ES-I3 (cell line): ENCODE data around the gene CNN2.
"Not testable (repeated sequence)": the region's sequence is repeated elsewhere in the genome, so short reads cannot be mapped to it uniquely, and the experiment has no call there.

Experiments
- H3K36me3 ChIP-seq: 2 replicates; pipeline ENCODE4 v1.6.1; 2013; ENCODE audit warnings: mild to moderate bottlenecking, low read length, control low read depth, moderate library complexity; ENCODE audit not compliant: insufficient read depth
- H3K4me1 ChIP-seq: 2 replicates; pipeline ENCODE4 v1.6.1; 2013; ENCODE audit warnings: mild to moderate bottlenecking, control low read depth, low read length; ENCODE audit not compliant: insufficient read depth
- H3K9ac ChIP-seq: 2 replicates; pipeline ENCODE4 v1.6.1; 2013; ENCODE audit warnings: low read depth, mild to moderate bottlenecking, low read length, moderate library complexity
- H3K9me3 ChIP-seq: 2 replicates; pipeline ENCODE4 v1.6.1; 2013; ENCODE audit warnings: mild to moderate bottlenecking, low read length, moderate library complexity; ENCODE audit not compliant: control insufficient read depth, insufficient read depth

CNN2 gene

DNA sequence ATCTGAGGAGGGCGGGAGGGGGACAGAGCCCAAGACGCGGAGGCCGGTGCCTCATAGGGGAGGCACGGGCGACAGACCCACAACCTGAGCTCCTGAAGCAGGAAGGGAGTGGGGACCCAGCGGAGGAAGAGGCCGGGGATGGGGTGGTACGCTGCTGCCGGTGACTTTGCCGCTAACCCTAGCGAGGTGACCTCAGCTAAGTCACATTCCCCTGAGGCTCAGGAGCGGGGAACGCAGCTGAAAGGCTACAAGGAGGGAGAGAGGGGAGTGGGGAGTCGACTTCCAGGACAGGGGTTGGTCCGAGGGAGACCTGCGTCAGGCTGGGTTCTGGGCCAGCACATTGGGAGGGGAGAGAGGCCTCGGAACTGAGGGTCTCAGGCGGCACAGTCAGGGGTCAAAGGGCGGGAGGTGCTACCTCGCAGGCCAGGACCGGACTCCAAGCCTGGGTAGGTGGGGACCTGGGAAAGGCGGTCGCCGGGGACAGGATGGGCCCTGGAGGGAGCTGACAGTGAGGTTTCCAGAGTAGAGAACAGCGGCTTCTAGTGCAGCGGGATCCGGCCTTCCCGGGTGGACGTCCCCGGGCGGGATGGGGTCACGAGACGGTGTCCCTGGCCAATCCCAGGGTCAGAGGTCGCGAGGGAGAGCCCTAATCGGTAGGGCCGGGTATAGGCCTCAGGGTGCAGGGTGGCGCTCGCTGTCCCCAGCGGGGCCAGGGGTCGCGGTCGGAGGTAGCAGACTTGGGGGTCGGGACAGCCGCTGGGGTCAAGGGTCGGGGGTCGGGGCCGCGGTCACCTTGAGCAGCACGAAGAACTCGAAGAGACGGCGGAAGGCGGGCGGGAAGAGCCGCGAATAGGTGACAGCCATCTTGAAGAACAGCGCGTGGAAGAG is 6.2 kb upstream of the CNN2 start:
- Histone ChIP-seq H3K4me1 (peaks cover 22% of the 10 kb centered on the region), H3K9ac (peak overlapping the region; percentile 92), H3K9me3 (no peaks in the 10 kb centered on the region), H3K36me3 (no peaks in the 10 kb centered on the region)

DNA sequence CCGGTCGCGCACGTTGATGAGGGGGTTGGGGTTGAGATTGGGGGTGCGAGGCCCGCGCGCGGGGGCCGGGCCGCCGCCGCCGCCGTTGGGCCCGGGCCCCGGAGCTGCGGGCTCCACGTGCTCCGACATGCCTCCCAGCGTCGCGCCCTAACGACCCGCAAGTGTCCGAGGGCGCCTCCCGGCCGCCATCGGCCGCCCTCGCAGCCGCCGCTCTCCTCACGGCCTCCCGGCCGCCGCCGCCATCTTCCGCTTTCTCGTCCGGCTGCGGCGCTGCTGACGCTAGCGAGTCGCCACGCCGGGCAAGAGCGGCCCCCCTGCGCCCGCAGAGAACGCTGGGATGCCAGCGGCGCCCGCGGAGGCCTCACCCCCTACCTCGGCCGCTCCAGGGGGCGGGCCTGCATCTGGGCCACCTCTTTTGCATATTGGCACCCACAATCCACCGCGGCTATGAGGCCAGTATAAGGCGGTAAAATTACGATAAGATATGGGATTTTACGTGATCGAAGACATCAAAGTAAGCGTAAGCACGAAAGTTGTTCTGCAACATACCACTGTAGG is 5.5 kb upstream of the CNN2 start, which contains the start of gene TMEM259:
TMEM259 (minus strand) TSS at position 256 of the 558 bp plus-strand sequence; CDS start at position 129, 127 bp downstream.
- H3K36me3 ChIP-seq, result no peaks in the 10 kb centered on the region
- H3K9me3 ChIP-seq, result no peaks in the 10 kb centered on the region
- H3K9ac ChIP-seq, result peak within 1 kb of the TSS; percentile 92
- peaks cover 22% of the 10 kb centered on the region for H3K4me1 ChIP-seq

DNA sequence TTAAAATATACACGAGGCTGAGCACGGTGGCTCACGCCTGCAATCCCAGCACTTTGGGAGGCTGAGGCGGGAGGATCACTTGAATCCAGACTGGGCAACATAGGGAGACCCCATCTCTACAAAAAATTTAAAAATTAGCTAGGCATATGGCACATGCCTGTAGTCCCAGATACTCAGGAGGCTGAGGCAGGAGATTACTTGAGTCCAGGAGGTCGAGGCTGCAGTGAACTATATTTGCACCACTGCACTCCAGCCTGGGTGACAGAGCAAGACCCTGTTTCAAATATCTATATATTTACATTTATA is 2.6 kb upstream of the CNN2 start:
- not testable (repeated sequence) for H3K9me3 ChIP-seq, H3K4me1 ChIP-seq, H3K36me3 ChIP-seq, H3K9ac ChIP-seq

DNA sequence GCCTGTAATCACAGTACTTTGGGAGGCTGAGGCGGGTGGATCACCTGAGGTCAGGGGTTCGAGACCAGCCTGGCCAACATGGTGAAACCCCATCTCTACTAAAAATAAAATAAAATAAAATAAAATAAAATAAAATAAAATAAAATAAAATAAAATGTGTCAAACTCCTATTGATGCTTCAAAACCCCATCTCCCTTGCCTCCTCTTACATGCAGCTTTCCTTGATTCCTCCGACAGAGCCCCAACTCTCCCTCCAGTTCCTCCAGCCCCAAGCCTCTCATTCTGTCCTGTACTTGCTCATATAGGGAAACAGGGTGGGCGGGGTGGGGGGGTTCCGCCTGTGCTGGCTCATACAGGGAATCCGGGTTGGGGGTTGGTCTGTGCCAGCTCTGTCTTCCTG is 1.3 kb upstream of the CNN2 start:
- H3K36me3 ChIP-seq, H3K4me1 ChIP-seq, H3K9ac ChIP-seq, H3K9me3 ChIP-seq: not testable (repeated sequence)

DNA sequence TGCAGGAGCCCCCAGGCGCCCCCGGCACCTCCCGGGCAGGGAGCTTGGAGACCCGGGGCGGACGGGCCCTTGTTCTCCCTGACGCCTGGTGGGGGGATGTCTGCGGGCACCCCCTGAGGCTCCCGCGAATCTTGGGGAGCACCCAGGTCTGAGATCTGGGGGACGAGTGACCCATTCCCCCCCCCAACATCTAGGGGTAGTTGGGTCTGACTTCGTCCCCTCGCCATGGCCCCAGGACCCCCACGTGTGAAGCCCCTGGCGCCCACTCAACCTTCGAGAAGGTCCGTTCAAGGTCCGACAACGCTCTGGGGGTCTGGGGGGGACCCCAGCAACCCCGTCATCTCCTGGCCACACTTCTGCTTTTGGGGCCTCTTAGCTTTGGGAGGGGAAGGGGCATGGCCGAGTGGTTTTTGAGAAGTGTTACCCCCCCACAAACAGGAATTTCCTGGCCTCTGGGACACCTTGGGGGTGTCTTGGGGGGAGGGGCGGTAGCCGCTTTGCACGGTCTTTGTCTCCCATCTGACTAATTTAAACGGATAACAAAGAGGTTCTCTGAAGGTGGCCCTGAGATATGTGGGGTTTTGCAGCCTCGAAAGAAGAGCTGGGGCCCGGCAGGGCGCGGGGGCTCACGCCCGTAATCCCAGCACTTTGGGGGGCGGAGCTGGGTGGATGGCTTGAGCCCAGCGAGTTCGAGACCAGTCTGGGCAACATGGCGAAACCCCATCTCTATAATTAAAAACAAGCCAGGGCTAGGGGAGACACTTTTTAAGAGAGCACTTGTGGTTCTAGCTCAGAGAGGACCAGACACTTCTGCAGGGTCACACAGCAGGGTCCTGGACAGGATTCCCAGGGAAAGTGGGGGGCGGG is 608 bp downstream of the CNN2 start:
- no peaks in the 10 kb centered on the region for H3K4me1 ChIP-seq
- H3K9ac ChIP-seq, result peak overlapping the region; percentile 98
- no peaks in the 10 kb centered on the region for H3K9me3 ChIP-seq
- no peaks in the 10 kb centered on the region for H3K36me3 ChIP-seq

DNA sequence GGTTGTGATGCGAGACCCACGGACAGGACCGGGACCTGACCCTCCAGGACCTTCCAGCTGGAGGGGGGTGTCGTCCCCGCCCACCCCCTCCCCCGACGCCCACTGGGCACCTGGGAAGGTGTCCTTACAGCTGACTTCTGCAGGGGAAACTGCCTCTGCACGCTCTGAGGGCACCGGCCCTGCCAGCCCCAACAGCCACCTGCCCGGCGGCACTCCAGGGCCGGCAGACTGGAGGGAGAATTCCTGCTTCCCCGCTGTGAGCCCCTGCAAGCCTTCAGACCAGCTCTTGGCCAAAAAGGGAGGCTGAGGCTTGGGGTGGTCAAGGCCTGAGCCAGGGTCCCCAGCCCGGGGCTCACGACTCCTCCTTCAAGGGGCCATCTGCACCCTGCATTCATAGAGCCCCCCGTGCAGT is 1.2 kb downstream of the CNN2 start:
- Histone ChIP-seq H3K4me1 (no peaks in the 10 kb centered on the region), H3K9ac (peak overlapping the region; percentile 98; the same call in 1 of the 2 replicates), H3K36me3 (peaks cover 6% of the 10 kb centered on the region; the same call in 1 of the 2 replicates), H3K9me3 (no peaks in the 10 kb centered on the region)

DNA sequence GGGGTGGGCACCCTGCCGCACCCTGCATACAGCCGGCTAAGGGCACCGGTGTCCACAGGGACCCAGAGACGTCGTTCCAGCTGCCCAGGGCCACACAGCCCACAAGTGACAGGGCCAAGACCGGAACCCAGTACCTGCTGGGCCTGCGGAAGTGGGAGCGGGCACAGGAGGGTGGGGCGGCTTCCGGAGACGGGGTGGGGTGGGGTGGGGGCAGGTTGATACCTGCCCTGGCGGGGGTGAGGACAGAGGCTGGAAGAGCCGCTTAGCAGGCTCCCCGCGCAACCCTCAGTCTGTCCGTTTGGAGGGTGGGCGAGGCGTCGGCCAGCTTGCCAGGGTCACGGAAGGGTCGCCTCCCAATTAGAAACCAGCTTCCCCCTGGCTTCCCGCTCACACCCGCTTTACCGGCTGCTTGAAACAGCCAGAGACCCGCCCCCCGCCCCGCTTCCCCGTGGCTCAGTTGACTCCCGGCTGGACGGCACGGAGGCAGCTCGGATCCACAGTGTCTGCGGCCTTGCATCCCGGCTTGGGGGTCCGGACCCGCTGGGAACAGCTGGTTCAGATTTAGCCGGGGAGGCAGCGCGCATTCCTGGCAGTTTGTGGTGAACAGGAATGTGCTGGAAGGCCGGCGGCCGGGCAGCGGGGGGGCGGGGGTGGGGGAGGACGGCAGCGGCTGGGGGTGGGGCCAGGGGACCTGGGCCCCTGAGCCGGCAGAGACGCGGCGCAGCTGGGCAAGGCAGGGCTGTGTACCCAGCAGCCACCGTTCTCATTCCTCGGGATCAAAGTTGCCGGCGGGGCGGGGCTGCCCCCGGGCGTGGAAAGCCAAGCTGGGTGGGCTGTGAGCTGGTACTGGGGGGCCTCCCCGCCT is 1.9 kb downstream of the CNN2 start:
- H3K36me3 ChIP-seq, result peaks cover 10% of the 10 kb centered on the region
- H3K4me1 ChIP-seq, result no peaks in the 10 kb centered on the region
- H3K9me3 ChIP-seq, result no peaks in the 10 kb centered on the region
- H3K9ac ChIP-seq, result peak overlapping the region; percentile 98

DNA sequence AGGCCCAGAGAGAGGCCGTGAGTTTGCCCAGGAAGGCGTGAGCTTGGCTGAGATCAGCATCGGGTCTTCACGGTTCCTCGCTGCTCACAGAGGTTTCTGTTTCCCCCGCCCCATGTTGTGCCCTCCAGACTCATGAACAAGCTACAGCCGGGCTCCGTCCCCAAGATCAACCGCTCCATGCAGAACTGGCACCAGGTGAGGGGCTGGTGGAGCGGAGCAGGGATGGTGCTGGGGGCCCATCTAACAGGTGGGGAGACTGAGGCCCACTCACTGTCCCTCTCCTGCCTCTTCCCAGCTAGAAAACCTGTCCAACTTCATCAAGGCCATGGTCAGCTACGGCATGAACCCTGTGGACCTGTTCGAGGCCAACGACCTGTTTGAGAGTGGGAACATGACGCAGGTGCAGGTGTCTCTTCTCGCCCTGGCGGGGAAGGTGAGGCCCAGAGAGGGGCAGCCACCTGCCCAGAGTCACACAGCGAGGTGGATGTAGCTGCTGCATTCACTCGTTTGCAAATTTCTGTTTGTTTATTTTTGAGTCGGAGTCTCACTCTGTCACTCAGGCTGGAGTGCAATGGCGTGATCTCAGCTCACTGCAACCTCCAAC is 6.0 kb downstream of the CNN2 start:
- H3K9ac ChIP-seq, result no peak overlapping the region
- H3K36me3 ChIP-seq, result peaks cover 17% of the 10 kb centered on the region
- no peaks in the 10 kb centered on the region for H3K4me1 ChIP-seq
- H3K9me3 ChIP-seq, result no peaks in the 10 kb centered on the region

DNA sequence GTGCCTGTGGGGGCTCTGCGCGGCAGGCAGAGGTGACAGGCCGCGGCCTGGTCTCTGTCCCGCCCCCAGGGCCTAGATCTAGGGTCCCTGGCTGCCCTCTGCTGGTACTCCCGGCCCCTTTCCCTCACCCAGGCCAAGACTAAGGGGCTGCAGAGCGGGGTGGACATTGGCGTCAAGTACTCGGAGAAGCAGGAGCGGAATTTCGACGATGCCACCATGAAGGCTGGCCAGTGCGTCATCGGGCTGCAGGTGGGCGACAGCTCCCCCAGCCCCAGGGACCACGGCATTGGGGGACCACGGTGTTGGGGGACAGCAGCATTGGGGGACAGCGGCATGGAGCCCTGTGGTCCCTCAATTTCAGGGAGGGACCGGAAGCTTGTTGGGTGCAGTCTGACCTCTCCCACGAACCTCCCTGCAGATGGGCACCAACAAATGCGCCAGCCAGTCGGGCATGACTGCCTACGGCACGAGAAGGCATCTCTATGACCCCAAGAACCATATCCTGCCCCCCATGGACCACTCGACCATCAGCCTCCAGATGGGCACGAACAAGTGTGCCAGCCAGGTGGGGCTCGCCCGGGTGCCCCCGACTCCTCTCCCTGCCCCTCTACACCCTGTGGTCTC is 9.7 kb downstream of the CNN2 start:
- no peaks in the 10 kb centered on the region for H3K4me1 ChIP-seq
- H3K9ac ChIP-seq, result no peak overlapping the region
- no peaks in the 10 kb centered on the region for H3K9me3 ChIP-seq
- peaks cover 17% of the 10 kb centered on the region for H3K36me3 ChIP-seq

DNA sequence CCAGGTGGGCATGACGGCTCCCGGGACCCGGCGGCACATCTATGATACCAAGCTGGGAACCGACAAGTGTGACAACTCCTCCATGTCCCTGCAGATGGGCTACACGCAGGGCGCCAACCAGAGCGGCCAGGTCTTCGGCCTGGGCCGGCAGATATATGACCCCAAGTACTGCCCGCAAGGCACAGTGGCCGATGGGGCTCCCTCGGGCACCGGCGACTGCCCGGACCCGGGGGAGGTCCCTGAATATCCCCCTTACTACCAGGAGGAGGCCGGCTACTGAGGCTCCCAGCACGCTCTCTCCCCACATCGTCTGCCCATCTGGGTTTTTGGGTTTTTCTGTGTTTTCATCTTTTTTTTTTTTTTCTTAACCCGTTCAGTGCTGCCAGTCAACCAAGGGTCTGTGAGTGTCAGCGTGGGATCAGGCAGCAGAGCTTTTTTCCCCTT is 11.2 kb downstream of the CNN2 start:
- peaks cover 10% of the 10 kb centered on the region for H3K36me3 ChIP-seq
- no peaks in the 10 kb centered on the region for H3K9me3 ChIP-seq
- no peak overlapping the region for H3K9ac ChIP-seq
- no peaks in the 10 kb centered on the region for H3K4me1 ChIP-seq

DNA sequence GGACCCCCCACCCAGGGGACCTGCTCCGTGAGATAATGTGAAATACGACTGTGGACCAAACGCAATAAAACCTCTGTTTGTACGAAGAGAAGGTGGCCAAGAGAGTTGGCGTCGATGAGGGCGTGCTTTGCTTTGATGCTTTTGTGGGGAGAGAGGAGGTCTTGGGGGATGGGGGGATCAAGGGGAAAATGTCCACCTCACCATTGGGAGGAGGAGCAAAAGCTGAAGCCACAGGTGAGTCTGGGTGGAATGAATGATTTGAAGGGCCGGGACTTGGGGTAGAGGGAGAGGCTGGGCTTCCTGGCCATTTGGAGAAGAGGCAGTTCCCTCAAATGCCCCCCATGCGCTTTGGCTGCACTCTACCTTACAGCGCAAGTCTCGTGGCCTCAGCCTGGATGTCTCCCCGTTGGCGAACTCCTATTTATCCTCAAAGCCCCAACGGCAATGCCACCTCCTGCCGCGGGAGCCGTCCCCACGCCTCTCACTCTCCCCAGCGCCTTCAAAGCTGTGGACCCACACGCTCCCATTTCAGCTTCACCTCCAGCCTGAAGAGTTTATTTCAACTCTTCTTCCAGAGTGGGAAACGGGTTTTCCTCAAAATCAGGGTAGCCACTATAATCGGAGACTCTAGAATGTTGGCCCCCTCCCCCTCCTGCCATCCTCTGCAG is 12.7 kb downstream of the CNN2 start:
- H3K9ac ChIP-seq, result peak overlapping the region; percentile 28; the same call in 1 of the 2 replicates
- H3K9me3 ChIP-seq, result no peaks in the 10 kb centered on the region
- peaks cover 5% of the 10 kb centered on the region; the same call in 1 of the 2 replicates for H3K36me3 ChIP-seq
- no peaks in the 10 kb centered on the region for H3K4me1 ChIP-seq

DNA sequence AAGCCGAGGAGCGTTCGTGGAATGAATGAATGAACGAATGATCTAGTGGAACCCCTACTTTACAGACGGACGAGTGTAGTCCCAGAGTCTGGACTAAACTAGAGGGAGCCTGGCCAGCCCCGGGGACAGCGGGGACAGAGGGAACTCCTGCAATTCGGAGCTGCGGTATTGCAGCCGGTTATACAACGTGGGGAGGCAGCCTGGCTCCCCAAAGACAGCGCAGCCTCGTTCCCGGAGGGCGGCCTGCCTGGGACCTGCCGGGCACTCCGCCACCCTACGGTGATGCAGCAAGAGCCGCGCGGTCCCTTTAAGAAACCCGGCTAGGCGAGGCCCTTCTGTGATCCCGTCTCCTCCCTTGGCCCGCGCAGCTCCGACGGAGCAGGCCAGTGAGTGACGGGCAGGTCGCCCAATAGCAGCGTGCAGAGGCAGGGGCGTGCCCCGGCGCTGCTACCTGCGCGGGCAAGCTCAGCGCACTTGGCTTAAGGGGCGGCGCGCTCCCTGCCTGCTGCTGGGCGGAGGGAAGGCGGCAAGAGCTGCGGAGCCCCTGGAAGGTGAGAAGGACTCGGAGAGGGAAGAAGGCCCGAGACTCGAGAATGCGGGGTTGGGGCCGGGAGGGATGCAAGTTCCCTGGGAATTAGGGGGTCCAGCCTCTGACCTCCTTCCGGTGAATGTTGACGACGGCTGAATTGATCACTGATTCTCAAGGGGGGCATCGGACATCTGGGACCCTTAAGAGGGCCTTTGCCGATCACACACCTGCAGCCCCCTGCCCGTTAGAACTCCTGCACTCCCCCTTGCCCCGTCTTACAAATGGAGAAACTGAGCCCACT is 13.5 kb downstream of the CNN2 start, which contains the start of gene ABCA7:
ABCA7 (plus strand) TSS at position 462 of the 830 bp plus-strand sequence. CDS start 1,255 bp downstream, outside the sequence.
- H3K9me3 ChIP-seq, result no peaks in the 10 kb centered on the region
- no peaks in the 10 kb centered on the region for H3K4me1 ChIP-seq
- peaks cover 5% of the 10 kb centered on the region; the same call in 1 of the 2 replicates for H3K36me3 ChIP-seq
- peak within 1 kb of the TSS; percentile 65 for H3K9ac ChIP-seq
